ENCODE data around the gene SLC2A1. TPM values are rescaled to one million over a fixed set of nuclear protein-coding genes. Genes with fewer than 3 reads are reported as not detected.

Gene SLC2A1
- total and polyA plus RNA-seq, 2 of the 13 experiments (the other 11 are each of a cell fraction or from before 2014, with no cell fraction given) = 125 to 423 TPM

DNA sequence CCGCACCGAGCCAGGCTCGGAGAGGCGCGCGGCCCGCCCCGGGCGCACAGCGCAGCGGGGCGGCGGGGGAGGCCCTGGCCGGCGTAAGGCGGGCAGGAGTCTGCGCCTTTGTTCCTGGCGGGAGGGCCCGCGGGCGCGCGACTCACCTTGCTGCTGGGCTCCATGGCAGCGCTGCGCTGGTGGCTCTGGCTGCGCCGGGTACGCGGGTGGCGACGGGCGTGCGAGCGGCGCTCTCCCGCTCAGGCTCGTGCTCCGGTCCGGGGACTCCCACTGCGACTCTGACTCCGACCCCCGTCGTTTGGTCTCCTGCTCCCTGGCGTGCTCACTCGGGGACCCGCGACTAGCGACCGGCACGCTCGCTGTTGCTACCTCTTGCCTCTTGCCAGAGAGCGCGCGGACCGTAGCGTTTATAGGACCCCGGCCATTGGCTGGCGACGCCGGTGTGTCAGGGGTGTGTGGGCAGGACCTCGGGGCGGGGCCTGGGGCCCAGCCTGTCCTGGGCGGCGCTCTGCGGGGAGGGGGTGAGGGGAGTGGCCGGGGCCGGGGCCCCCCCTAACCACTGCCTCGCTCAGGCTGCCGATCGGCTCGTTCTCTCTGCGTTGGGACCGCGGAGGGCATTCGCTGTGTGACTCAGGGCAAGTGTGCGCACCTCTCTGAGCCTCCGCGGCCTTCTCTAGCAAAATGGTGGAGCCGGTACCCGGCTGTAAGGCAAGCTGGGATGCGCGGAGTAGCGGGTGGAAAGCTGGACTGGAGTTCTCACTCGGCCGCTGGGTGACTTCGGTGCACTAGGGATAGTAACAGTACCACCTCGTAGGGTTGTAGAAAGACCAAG lies at the start of gene SLC2A1 (continued):
- TF ChIP-seq, protein P1, sequence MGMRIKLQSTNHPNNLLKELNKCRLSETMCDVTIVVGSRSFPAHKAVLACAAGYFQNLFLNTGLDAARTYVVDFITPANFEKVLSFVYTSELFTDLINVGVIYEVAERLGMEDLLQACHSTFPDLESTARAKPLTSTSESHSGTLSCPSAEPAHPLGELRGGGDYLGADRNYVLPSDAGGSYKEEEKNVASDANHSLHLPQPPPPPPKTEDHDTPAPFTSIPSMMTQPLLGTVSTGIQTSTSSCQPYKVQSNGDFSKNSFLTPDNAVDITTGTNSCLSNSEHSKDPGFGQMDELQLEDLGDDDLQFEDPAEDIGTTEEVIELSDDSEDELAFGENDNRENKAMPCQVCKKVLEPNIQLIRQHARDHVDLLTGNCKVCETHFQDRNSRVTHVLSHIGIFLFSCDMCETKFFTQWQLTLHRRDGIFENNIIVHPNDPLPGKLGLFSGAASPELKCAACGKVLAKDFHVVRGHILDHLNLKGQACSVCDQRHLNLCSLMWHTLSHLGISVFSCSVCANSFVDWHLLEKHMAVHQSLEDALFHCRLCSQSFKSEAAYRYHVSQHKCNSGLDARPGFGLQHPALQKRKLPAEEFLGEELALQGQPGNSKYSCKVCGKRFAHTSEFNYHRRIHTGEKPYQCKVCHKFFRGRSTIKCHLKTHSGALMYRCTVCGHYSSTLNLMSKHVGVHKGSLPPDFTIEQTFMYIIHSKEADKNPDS (CRISPR knock-in tag; IDR thresholded peaks at IDR 0.05) = 0 out of 2 replicates have a peak, but pooled peaks have one; percentile 79
- TF ChIP-seq ZNF660 (CRISPR knock-in tag; IDR thresholded peaks at IDR 0.05; ENCODE audit: borderline replicate concordance, low read depth) (no peak), PHF20 (CRISPR knock-in tag; IDR thresholded peaks at IDR 0.05) (peak; percentile 66; the same call in 1 of the 2 replicates), ZFP90 (CRISPR knock-in tag; IDR thresholded peaks at IDR 0.05; ENCODE audit: borderline replicate concordance) (peak; percentile 70; the same call in 1 of the 2 replicates), JDP2 (CRISPR knock-in tag; IDR thresholded peaks at IDR 0.05; ENCODE audit: borderline replicate concordance) (no peak; the same call in 1 of the 2 replicates), ZNF234 (CRISPR knock-in tag; conservative IDR thresholded peaks at IDR 0.05) (0 out of 2 replicates have a peak, but pooled peaks have one; percentile 48), TBP (CRISPR knock-in tag; IDR thresholded peaks at IDR 0.05) (no peak), ZBTB21 (CRISPR knock-in tag; IDR thresholded peaks at IDR 0.05) (no peak), BCL6 (CRISPR knock-in tag; IDR thresholded peaks at IDR 0.05) (no peak), GATAD2A (CRISPR knock-in tag; IDR thresholded peaks at IDR 0.05) (0 out of 2 replicates have a peak, but pooled peaks have one; percentile 16), GFI1 (CRISPR knock-in tag; IDR thresholded peaks at IDR 0.05; ENCODE audit: borderline replicate concordance) (no peak), ARNTL (CRISPR knock-in tag; IDR thresholded peaks at IDR 0.05) (peak; percentile 73; the same call in 1 of the 2 replicates), ZNF30 (CRISPR knock-in tag; IDR thresholded peaks at IDR 0.05) (peak; percentile 41; the same call in 1 of the 2 replicates), ZNF333 (CRISPR knock-in tag; IDR thresholded peaks at IDR 0.05; ENCODE audit: borderline replicate concordance) (no peak), KLF16 (CRISPR knock-in tag; IDR thresholded peaks at IDR 0.05) (peak in 1 of 2 experiments; percentile 40; a peak in 1 of 4 replicates), ZNF562 (CRISPR knock-in tag; IDR thresholded peaks at IDR 0.05; ENCODE audit: borderline replicate concordance) (no peak), ZC3H13 (CRISPR knock-in tag; IDR thresholded peaks at IDR 0.05) (peak; percentile 86; the same call in 1 of the 2 replicates), TSC22D2 (CRISPR knock-in tag; IDR thresholded peaks at IDR 0.05; ENCODE audit: borderline replicate concordance) (0 out of 2 replicates have a peak, but pooled peaks have one; percentile 8), THAP11 (CRISPR knock-in tag; IDR thresholded peaks at IDR 0.05) (peak; percentile 45), ZNF83 (CRISPR knock-in tag; IDR thresholded peaks at IDR 0.05; ENCODE audit: borderline replicate concordance) (peak; percentile 70; the same call in 1 of the 2 replicates)
- TF ChIP-seq, protein P2, sequence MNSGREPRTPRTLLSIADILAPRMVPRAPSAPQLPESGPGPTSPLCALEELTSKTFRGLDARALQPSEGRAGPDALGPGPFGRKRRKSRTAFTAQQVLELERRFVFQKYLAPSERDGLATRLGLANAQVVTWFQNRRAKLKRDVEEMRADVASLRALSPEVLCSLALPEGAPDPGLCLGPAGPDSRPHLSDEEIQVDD (CRISPR knock-in tag; IDR thresholded peaks at IDR 0.05; ENCODE audit: borderline replicate concordance) = no peak
- TF ChIP-seq, protein P3, sequence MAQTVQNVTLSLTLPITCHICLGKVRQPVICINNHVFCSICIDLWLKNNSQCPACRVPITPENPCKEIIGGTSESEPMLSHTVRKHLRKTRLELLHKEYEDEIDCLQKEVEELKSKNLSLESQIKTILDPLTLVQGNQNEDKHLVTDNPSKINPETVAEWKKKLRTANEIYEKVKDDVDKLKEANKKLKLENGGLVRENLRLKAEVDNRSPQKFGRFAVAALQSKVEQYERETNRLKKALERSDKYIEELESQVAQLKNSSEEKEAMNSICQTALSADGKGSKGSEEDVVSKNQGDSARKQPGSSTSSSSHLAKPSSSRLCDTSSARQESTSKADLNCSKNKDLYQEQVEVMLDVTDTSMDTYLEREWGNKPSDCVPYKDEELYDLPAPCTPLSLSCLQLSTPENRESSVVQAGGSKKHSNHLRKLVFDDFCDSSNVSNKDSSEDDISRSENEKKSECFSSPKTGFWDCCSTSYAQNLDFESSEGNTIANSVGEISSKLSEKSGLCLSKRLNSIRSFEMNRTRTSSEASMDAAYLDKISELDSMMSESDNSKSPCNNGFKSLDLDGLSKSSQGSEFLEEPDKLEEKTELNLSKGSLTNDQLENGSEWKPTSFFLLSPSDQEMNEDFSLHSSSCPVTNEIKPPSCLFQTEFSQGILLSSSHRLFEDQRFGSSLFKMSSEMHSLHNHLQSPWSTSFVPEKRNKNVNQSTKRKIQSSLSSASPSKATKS (CRISPR knock-in tag; IDR thresholded peaks at IDR 0.05) = no peak
